ENCODE data around the gene MRPL22. TPM values are rescaled to one million over a fixed set of nuclear protein-coding genes. Genes with fewer than 3 reads are reported as not detected.

Gene MRPL22
- total and polyA plus RNA-seq, 2 of the 4 experiments (the other 2 are of a cell fraction) = 13.3 to 58.0 TPM

- in situ Hi-C loops (cut with MboI; ENCODE audit: low sequenced_read_pairs) = no loop called here
Observed at GRCh38 chr5:155013526-155013925, 72.7 kb downstream of the MRPL22 start, which contains the start of gene KIF4B. Gene KIF4B (plus strand): TSS chr5:155013755. CDS start chr5:155013860, 105 bp downstream.

More at GRCh38 chr5:155013526-155013925, 72.7 kb downstream of the MRPL22 start, which contains the start of gene KIF4B:
- H2BK20ac ChIP-seq (ENCODE audit: low read depth, low read length) = no peak within 1 kb of the TSS
- 74% methylated on average over 7 of the region's 21 CpGs; no CpG with 5 or more reads in 1 of the 2 experiments for WGBS, 2 experiments (ENCODE audit: extremely low coverage in 2 of 2, insufficient read length in 1 of 2)
- intact Hi-C loops (cut with micrococcal nuclease) = no loop called here
- no peak within 1 kb of the TSS for H4K8ac ChIP-seq (ENCODE audit: low read depth in 2 of 2, low read length in 2 of 2)
- dilution Hi-C loops (cut with HindIII; ENCODE audit: low sequenced_read_pairs, unreplicated experiment) = no loop called here
- no peaks in the 10 kb centered on the region for H3K4me1 ChIP-seq (ENCODE audit: control insufficient read depth, insufficient read depth, low read length)
- no peaks in the 10 kb centered on the region for H3K9me3 ChIP-seq (ENCODE audit: control insufficient read depth, insufficient read depth, low read length)
- H3K4me2 ChIP-seq (ENCODE audit: low read depth, low read length) = no peak within 1 kb of the TSS
- H4K20me1 ChIP-seq (ENCODE audit: insufficient read depth, low read length) = no peaks in the 10 kb centered on the region
- H3K4me3 ChIP-seq (ENCODE audit: insufficient read depth, low read depth, low read length) = no peak within 1 kb of the TSS
- H2AK5ac ChIP-seq (ENCODE audit: low read depth, low read length) = no peak within 1 kb of the TSS
- H3K56ac ChIP-seq (ENCODE audit: extremely low read depth, insufficient read depth, low read length) = no peak within 1 kb of the TSS
- H3K36me3 ChIP-seq (ENCODE audit: control insufficient read depth, insufficient read depth, low read length) = no peaks in the 10 kb centered on the region
- H2AK9ac ChIP-seq (replicated peaks; ENCODE audit: low read depth, low read length, poor library complexity) = no peak within 1 kb of the TSS
- no peak within 1 kb of the TSS for H4K91ac ChIP-seq (ENCODE audit: insufficient read depth, low read depth, low read length)
- H2BK120ac ChIP-seq (ENCODE audit: low read depth, low read length) = no peak within 1 kb of the TSS
- BruUV-seq (replicated peaks) = no TSS peak
- CTCF ChIA-PET = no interaction called here
- DNase-seq (no peak), ATAC-seq (ENCODE audit: low read depth) (no peak)
- POLR2A ChIA-PET (ENCODE audit: unreplicated experiment) = no interaction called here
- no peak within 1 kb of the TSS for H3K27ac ChIP-seq (ENCODE audit: insufficient read depth, low read length)
- no peak within 1 kb of the TSS for H3K9ac ChIP-seq (ENCODE audit: low read depth, low read length)
- no peak within 1 kb of the TSS for H3K14ac ChIP-seq (replicated peaks; ENCODE audit: low read depth, low read length)
- H3K23ac ChIP-seq (ENCODE audit: low read depth, low read length) = no peak within 1 kb of the TSS
- H2AFZ ChIP-seq (replicated peaks; ENCODE audit: low read length, poor library complexity) = no peak within 1 kb of the TSS
- no peak within 1 kb of the TSS for H2BK15ac ChIP-seq (ENCODE audit: low read depth, low read length)
- H3K4ac ChIP-seq (ENCODE audit: low read depth, low read length) = no peak within 1 kb of the TSS
- no peak within 1 kb of the TSS for H4K5ac ChIP-seq (ENCODE audit: low read depth, low read length)
- H3K79me1 ChIP-seq (ENCODE audit: low read depth in 1 of 2, low read length in 2 of 2) = no peaks in the 10 kb centered on the region
- no peak for TF ChIP-seq CHD1 (IDR thresholded peaks at IDR 0.05; ENCODE audit: low read depth, low read length)
- TF ChIP-seq MAZ (IDR thresholded peaks at IDR 0.05; ENCODE audit: borderline replicate concordance, low read depth, low read length) = no peak
- no peak for TF ChIP-seq MAFK (IDR thresholded peaks at IDR 0.05; ENCODE audit: low read depth, low read length)
- TF ChIP-seq RCOR1 (IDR thresholded peaks at IDR 0.05; ENCODE audit: insufficient replicate concordance, low read length) = no peak
- TF ChIP-seq RAD21 (IDR thresholded peaks at IDR 0.05; ENCODE audit: low read length) = no peak
- no peak for TF ChIP-seq NFE2L2 (IDR thresholded peaks at IDR 0.05; ENCODE audit: low read depth, low read length)
- no peak for TF ChIP-seq POLR2A (IDR thresholded peaks at IDR 0.05; ENCODE audit: low read depth, low read length)
- TF ChIP-seq, protein P1, sequence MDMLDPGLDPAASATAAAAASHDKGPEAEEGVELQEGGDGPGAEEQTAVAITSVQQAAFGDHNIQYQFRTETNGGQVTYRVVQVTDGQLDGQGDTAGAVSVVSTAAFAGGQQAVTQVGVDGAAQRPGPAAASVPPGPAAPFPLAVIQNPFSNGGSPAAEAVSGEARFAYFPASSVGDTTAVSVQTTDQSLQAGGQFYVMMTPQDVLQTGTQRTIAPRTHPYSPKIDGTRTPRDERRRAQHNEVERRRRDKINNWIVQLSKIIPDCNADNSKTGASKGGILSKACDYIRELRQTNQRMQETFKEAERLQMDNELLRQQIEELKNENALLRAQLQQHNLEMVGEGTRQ (IDR thresholded peaks at IDR 0.05; ENCODE audit: low read depth, low read length) = no peak
- TF ChIP-seq SMC3 (IDR thresholded peaks at IDR 0.05; ENCODE audit: low read depth, low read length) = no peak
- no peak for TF ChIP-seq BHLHE40 (IDR thresholded peaks at IDR 0.05; ENCODE audit: low read depth, low read length)
- TF ChIP-seq MXI1 (IDR thresholded peaks at IDR 0.05; ENCODE audit: borderline replicate concordance, low read depth, low read length) = no peak
- TF ChIP-seq CEBPB (IDR thresholded peaks at IDR 0.05; ENCODE audit: low read depth, low read length) = no peak
- TF ChIP-seq RFX5 (IDR thresholded peaks at IDR 0.05; ENCODE audit: low read depth, low read length) = no peak
- TF ChIP-seq, protein P2, sequence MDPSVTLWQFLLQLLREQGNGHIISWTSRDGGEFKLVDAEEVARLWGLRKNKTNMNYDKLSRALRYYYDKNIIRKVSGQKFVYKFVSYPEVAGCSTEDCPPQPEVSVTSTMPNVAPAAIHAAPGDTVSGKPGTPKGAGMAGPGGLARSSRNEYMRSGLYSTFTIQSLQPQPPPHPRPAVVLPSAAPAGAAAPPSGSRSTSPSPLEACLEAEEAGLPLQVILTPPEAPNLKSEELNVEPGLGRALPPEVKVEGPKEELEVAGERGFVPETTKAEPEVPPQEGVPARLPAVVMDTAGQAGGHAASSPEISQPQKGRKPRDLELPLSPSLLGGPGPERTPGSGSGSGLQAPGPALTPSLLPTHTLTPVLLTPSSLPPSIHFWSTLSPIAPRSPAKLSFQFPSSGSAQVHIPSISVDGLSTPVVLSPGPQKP (IDR thresholded peaks at IDR 0.05; ENCODE audit: borderline replicate concordance, low read depth, low read length) = no peak
- no peak for TF ChIP-seq FOS (IDR thresholded peaks at IDR 0.05; ENCODE audit: low read depth, low read length)
- H3K9me1 ChIP-seq (ENCODE audit: insufficient read depth, low read length) = no peaks in the 10 kb centered on the region
- H3K27me3 ChIP-seq (ENCODE audit: control insufficient read depth, insufficient read depth, low read length) = no peaks in the 10 kb centered on the region
- H2BK5ac ChIP-seq (ENCODE audit: low read depth, low read length, poor library complexity, severe bottlenecking) = no peak within 1 kb of the TSS
- no peak within 1 kb of the TSS for H3K18ac ChIP-seq (ENCODE audit: low read depth, low read length)
